G401.6 (cell line): ENCODE data around the gene PTOV1.

Source experiments
- FAIRE-seq: peaks from 2 replicates; lab custom pipeline; 2012; peaks lifted over from hg19 to GRCh38; lab: Jason Lieb, UNC

Gene PTOV1

DNA sequence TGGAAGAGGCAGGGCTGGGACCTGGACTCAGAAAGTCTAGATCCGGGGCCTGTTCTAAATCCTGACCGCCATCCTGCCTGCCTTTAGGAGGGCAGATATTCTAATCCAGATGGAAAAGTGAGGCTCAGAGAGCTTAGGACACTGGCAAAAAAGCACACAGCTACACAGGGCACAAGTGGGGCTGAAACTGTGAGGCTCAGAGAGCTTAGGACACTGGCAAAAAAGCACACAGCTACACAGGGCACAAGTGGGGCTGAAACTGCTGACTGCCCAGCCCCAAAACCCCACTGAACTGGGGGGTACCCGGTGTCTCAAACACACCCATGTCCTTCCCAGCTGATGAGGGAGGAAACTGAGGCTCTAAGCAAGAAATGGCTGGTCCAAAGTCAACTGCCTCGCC lies 24.2 kb downstream of the PTOV1 start:
- FAIRE-seq: no peak

DNA sequence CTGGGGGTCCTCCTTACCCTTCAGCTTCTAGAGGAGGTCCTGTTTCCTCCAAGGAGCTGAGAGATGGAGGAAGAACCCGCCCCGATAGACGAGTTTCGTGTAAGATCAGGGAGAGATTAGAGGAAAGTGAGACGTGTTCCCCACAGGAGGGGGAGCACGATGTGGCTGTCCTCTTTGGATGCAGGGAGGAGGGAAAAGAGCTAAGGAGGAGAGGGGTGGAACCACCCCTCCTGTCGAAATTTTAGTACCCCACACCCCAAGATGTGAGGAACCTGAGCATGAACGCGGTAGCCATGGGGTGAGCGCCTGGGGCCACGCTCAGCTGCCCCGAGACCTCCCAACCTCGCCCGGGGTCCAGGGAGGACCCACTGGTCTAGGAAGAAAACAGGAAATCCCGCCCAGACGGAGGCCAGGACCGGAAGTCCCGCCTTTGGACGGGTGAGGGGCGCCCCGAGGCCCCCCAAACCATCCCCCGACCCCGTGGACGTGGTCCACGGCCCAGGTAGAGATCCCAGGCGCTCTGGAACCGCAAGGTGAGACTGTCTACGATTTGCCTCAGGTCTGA lies 25.0 kb downstream of the PTOV1 start:
- no peak for FAIRE-seq

DNA sequence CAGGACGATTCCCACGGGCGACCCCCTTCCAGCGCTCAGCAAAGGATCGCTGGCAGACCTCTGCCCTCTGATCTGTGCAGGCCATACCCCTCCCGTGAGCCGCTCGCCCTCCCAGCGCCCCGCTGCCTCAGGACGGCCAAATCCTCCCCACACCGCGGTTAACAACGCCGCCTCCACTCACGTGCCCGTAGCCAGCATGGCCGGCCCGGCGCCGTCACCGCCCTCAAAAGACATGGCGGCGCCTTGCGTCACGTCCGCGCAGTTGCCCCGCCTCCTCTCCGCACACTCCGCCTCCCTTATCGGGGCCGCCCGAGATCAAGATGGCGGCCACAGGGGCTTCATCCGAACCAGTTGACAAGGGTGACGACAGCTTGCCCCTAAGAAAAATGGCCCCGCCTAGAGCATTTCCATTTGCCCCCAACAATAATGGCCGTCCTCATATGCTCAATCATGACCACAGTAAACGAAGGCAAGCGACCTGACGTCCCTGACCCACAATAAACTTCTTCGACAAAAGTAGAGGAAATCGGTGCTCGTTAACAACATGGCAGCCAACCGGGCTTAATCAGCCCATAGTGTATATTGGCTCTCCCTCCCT lies 25.6 kb downstream of the PTOV1 start:
- peak; percentile 97 for FAIRE-seq

DNA sequence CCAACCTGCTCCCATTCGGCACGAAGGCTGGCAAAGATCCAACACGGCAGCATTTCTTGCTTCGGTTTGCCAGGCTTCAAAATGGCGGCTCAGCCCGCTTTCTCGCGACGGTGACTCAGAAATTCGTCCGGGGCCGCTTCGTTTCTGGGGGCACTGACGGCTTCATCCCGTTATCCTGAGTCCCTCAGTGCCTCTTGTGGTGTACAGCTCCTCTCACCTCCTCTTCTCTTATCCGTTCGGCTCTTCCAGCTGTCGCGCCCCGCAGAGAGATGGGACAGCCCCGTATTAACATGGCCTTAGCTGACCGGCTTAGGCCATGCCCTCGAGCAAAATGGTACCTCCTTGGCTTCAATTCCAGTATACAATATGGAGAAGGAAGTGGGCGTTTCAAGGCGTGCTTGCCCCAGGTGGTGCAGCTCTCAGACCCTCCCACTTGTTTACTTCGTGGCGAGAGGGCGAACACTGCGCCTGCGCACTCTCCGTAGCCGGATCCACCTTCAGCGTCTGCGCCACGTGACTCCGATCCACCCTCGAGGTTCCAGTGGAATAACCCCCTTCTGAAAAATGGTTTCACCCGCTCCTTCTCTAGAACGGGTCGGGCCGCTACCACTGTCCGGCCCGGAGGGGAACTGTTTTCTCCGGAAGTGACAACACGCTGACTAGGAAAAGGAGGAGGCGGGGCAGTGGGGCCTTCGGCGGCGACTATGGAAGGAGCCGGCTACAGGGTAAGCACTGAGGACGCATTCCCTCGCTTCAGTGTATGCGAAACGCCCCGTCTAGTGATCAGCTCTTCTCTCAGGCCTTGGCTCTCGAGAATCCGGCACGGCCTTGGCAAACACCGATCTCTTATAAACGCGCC lies 26.3 kb downstream of the PTOV1 start, which contains the start of the genes AKT1S1 and TBC1D17:
Gene AKT1S1 (minus strand): TSS at position 336 of the 859 bp plus-strand sequence. CDS start 4,060 bp downstream, outside the sequence.
Gene TBC1D17 (plus strand): TSS at position 683 of the 859 bp plus-strand sequence. CDS start 22 bp downstream, at position 705.
- FAIRE-seq: peak; percentile 99

DNA sequence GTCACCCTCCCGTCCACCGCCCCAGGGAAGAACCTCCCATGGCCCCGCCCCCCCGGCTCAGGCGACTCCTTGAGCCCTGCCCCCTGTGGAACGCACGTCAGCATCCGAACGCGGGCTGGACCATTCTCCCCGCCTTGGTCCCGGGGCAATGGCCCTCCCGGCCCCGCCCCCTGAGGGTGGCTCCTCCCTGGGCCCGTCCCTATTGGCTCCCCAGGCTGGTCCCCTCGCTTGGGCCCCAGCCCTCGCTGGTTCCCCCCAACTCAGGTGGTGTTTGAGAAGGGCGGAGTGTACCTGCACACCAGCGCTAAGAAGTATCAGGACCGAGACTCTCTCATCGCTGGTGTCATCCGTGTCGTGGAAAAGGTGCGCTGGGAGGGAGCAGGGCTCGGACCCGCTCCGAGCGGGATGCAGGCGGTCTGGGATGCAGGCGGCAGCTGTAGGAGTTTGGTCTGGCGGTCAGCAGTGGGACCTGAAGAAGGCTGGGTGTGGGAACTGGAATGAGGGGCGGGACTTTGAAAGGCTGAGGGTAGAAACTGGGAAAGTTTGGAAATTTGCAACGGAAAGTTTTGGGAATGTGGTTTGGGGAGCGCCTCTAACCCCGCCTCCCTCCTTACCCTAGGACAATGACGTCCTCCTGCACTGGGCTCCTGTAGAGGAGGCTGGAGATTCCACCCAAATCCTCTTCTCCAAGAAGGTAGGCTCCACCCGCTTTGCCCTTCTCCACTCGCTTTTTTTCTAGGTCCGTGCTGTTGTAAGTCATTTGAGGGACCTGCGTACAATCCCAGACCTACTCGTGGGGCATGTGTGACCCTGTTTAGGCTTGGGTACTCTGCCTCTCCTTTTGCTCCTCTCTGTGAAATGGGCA lies 27.2 kb downstream of the PTOV1 start:
- FAIRE-seq: peak; percentile 82

DNA sequence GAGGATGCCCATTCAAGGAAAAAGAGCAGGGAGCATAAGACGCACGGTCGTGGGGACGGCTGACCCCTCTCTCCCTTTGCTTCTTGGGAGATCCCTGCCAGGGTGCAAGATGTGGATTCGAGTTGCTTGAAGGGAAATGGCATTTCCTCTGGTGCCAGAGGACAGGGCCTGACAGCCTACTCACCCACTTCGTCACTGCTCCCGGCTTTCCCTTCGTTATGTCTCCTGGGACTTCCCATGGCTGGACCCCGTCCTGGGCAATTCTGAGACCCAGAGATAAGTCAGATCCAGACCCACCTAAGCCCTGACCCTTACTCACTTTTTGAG lies 27.7 kb downstream of the PTOV1 start:
- FAIRE-seq: no peak

DNA sequence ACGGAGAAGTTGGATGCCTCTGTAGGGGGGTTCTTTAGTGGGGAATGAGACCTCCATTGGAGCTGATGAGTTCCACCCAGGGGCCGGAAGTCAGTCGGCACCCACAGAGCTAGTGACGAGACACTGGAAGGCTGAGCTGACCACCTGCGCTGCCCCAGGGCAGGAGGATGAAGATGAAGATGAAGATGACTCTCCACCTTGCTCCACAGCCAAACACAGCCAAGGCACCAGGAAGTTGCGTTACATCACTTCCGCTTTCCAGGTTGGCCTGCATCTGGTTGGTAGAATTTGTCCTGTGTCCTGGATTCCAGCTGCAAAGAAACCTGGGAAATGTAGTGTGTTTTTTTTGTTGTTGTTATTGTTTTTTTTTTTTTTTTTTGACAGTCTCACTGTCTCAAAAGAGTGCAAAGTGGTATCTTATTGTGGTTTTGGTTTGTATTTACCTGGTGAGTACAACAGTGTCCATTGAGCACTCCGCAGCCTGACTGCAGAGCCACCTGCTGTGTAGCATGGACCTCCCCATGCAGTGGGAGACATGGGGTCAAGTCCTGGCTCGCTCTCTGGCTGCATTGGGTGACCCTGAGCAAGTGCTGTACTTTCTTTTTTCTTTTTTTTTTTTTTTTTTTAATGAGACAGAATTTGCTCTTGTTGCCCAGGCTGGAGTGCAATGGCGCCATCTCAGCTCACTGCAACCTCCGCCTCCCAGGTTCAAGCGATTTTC lies 28.4 kb downstream of the PTOV1 start:
- peak; percentile 25 for FAIRE-seq

DNA sequence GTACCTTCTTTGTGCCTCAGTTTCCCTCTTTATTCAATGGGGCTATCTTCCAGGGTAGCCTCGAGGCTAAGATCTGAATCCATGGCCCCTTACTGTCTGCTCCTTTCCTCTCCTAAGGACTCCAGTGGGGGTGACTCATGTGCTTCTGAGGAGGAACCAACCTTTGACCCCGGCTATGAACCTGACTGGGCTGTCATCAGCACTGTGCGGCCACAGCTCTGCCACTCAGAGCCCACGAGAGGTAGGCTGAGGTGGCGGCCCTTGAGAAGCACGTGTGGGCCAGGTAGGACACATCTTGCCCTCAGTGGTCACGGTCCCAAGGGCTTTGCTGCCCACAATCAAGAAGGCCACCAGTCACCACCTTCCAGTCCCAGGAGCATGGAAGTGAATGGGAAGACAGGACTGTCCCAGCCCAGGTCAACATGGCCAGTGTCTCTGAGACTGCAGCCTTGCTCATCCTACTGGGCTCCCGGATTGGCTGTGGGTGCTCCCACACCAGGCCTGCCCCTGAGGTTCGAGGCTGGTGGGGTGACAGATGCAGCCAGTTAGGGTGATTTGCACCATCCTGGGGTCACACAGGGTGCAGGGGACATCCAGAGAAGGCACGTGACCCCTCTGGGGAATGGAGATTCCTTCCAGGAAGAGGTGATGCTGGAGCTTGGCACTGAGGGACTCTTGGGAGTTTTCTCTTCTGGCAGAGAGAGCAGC lies 29.4 kb downstream of the PTOV1 start:
- FAIRE-seq: no peak

DNA sequence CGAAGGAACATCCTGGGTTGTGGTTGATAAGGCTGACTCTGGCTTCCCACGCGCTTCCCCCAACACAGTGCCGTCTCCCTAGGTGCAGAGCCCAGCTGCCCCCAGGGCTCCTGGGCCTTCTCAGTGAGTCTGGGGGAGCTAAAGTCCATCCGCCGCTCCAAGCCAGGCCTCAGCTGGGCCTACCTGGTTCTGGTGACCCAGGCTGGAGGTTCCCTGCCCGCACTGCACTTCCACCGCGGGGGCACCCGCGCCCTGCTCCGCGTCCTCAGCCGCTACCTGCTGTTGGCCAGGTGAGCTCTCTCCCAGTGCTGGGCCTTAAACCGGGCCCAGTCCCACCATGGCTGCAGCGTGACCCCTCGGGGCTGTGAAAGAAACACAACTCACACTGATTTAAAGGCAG lies 30.2 kb downstream of the PTOV1 start:
- no peak for FAIRE-seq

DNA sequence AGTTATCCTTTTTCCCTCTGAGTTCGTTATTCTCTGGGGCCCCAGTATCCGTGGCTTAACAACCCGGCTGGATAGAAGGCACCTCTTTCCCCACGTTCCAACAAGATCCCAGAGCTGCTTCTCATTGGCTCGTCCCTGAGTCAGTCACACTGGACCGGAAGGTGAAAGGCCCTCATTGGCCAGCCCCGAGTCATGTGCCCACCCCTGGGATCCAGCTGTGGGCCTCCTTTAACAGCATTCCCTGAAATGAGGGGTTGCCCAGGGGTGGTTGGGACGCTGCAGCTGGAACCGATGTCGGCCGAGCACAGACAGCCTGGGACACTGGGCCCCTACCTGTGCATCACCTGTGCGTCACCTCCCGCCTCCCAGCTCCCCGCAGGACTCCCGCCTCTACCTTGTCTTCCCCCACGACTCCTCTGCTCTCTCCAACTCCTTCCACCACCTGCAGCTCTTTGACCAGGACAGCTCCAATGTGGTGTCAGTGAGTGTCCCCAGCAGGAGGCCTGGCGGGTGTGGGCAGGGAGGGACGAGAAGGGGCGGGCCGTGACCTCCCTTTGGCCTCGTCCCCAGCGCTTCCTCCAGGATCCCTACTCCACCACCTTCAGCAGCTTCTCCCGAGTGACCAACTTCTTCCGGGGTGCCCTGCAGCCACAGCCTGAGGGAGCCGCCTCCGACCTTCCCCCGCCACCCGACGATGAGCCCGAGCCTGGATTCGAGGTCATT lies 30.9 kb downstream of the PTOV1 start:
- FAIRE-seq: no peak

DNA sequence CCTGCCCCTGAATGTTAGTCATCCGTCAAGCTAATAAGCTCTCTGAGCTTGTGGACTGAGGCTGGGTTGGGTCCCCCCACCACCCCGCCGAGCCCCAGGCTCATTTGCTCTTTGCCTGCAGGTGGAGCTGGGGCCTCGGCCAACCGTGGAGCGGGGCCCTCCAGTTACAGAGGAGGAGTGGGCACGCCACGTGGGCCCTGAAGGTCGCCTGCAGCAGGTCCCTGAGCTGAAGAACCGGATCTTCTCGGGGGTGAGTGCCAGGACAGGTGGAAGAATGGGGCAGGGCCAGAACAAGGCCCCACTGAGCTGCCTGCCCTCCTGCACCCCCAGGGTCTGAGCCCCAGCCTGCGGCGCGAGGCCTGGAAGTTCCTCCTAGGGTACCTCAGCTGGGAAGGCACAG lies 31.7 kb downstream of the PTOV1 start:
- no peak for FAIRE-seq

DNA sequence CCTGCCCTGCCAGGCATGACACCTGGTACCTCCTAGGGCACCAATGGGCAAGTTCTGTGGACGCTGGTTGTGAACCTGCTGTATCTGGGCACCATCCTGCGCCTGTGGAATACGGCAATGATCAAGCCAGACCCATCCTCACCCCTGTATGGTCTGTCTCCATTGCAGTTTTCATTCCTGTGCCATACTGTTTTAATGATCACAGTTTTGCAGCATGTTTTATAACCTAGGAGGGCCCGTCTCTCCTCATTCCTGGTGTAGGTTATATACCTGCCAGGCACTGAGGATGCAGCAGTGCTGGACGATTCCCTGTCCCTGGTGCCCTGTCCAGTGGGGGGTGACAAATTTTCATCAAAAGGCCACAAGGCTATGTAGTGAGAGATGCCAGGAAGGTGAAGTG lies 32.1 kb downstream of the PTOV1 start:
- no peak for FAIRE-seq

DNA sequence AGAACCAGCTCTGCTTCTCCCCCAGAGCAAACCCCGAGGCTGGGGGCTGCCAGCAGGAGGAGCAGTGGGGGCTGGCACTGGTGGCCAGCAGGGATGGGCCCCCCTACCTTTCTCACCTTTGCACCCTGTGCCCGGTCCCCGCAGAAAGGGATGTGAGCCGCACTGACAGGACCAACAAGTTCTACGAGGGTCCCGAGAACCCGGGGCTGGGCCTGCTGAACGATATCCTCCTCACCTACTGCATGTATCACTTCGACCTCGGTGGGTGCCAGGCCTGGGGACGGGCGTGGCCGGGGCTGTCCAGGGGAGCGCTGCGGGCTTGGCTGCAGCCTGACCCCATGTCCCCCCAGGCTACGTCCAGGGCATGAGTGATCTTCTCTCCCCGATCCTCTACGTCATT lies 33.1 kb downstream of the PTOV1 start:
- no peak for FAIRE-seq

DNA sequence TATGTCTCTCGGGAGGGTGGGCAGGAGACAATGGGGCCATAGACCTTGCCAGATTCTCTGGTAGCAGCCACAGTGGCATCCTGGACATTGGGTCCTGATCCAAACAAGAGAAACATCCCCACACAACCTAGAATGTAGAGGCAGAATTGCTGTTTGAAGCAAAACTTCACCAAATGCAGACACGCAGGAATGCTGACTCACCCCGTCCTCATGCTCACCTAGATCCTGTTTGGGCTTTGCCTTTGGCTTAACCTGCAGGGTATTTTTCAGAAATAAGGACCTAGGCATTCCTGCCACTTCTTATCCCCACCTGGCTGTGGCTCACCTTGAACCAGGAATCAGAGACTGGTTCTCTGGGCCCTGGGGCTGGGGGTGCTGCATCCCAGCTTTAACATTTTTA lies 33.8 kb downstream of the PTOV1 start:
- no peak for FAIRE-seq

DNA sequence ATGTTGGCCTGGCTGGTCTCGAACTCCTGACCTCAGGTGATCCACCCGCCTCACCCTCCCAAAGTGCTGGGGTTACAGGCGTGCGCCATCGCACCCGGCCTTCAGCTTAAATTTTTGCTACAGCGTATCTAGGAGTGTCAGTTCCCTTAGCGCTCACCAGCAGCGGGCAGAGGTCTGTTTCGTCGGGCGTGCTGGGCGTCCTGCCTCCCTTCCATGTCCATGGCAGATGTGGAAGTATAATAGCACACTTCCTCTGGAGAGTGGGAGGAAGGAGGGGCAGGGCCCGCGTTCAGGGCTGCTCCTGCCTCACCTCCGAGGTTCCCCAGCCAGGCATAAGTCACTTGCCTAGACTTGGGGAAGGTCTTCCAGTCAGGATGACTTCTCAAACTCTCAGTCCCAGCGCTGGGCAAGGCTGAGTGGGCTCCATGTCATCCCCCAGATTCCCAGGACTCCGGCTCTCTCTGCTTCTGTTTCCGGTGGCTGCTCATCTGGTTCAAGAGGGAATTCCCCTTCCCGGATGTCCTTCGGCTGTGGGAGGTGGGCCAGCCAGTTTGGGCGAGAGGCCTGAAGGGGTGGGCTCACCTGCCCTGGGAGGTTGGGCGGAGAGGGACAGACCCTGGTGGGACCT lies 36.2 kb downstream of the PTOV1 start:
- FAIRE-seq: no peak

DNA sequence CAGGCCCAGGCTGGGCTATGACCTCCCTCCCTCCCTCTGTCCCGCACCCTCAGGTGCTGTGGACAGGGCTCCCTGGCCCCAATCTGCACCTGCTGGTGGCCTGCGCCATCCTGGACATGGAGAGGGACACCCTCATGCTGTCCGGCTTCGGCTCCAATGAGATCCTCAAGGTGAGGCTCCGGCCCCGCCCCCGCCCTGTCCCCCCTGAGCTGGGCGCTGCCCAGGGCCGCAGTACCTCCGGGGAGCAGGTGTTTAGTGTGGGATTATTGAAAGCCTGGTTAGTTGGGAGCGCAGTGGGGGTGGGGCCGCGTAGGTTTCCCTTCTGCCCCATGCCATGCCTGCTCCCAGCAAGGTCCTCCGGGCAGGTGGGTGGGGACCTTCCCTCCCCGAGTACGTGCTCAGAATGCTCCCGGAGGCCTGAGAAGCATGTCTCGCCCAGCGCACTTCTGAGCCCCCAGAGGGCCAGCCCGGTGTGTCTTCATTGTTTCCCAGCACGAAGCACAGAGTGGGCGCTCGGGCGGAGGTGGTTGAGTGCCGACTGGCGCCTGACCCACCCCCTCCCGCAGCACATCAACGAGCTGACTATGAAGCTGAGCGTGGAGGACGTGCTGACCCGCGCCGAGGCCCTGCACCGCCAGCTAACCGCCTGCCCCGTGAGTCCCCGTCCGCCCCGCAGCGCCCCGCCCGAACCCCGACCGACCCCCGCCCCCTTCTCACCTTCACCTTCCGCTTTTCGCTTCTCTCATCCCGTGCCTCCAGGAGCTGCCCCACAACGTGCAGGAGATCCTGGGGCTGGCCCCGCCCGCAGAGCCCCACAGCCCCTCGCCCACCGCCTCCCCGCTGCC lies 36.9 kb downstream of the PTOV1 start:
- FAIRE-seq: no peak

DNA sequence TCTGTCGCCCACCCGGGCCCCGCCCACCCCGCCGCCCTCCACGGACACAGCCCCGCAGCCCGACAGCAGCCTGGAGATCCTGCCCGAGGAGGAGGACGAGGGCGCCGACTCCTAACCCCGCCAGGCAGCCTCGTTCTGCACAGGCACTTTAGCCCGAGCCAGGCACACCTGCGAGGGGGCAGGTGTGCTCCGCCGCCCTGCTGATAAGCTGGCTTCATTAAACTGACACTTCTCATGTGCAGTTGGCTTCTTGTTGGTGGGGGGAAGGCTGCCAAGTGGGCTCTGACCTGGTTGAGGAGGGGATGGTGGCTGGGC lies 37.5 kb downstream of the PTOV1 start:
- FAIRE-seq: no peak

DNA sequence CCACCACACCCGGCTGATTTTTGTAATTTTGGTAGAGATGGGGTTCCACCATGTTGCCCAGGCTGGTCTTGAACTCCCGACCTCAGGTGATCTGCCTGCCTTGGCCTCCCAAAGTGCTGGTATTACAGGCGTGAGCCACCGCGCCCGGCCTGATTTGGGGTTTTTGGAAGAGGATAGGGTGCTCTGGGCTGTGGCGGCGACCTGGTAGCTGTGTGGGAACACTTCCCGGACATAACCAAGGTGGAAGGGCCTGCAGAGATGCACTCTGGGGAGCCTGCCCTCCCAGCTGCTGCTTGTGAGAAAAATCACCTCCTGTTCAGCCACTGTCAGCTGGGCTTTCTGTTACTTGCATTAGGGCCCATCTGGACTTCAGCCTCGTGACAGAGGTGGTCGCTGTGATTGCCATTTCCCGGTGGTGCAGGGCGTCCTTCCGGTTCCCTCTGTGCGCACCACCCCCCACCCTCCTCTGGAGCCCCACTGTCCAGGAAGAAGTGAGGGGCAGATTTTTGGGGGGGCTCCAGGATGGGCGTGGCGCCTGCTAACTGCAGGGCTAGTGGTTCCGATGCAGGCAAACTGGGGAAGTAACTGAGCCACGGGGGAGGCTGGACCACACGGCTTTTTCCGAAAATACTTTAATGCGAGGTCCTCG lies 38.2 kb downstream of the PTOV1 start:
- FAIRE-seq: no peak
